Fibroblast of villous mesenchyme (primary cell): ENCODE measurements around the gene CCDC63. TPM values are rescaled to one million over a fixed set of nuclear protein-coding genes. Genes with fewer than 3 reads are reported as not detected.

ENCODE experiments used
- DNase-seq: peaks from one replicate; pipeline ENCODE4 v3.0.0-alpha.2; 2010; ENCODE audit warnings: low read depth
- H3K4me3 ChIP-seq: 2 replicates; pipeline ENCODE4 v1.5.1; 2011; ENCODE audit warnings: low read depth, mild to moderate bottlenecking, low read length
- total RNA-seq: library from RNA; depleted of rRNA; stranded (reverse); fragments of >200 nt; gene quantifications from 2 replicates; pipeline ENCODE4 v1.2.3, GENCODE V29; 2012
- TF ChIP-seq, protein P1 (sequence below): IDR thresholded peaks from 2 replicates; pipeline ENCODE4 v1.5.1; 2012; ENCODE audit warnings: low read depth, mild to moderate bottlenecking, low read length; ENCODE audit not compliant: insufficient read depth

The CCDC63 gene
- not detected in 2 replicates for total RNA-seq

DNA sequence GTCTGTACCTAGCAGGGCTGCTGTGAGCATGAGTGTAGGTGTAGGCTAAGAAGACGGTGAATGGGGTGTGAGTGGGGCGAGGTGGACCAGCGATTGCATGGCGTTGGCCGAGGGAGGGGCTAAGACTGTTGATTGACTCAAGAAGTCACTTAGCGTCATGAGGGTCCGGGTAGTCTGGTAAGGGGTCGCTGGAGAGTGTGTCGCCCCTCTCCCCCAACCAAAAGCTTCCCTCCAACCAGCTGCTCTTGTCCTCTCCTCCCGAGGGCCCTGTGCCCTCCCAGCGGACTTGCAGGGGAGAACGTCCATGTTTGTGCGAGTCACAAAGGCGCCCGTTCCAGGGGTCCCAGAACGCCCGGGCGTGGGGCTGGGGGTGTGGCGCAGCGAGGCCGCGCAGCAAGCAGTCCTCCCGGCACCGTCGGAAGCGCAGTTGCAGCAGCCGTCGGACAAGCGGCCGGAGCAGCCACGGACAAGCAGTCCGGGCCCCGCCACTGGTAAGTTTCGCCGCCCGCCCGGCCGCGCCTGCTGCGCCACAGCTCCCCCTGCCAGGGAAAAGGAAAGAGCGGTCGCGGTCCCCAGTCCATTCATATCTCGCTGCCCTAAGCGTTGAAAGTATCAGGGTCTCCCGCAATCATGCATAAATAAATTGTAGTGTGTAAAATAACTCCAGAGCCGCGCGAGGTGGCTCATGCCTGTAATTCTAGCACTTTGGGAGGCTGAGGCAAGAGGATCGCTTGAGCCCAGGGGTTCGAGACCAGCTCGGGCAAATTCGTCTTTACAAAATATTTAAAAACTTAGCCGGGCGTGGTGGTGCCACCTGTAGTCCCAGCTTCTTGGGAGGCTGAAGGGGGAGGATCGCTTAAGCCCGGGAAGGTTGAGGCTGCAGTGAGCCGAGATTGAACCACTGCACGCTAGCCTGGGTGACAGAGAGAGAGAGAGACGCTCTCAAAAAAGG lies at the start of gene CCDC63:
CCDC63 (plus strand) TSS at position 373 of the 952 bp plus-strand sequence. CDS start 5,968 bp downstream, outside the sequence.
- H3K4me3 ChIP-seq, result peak within 1 kb of the TSS; percentile 42
- TF ChIP-seq, protein P1, sequence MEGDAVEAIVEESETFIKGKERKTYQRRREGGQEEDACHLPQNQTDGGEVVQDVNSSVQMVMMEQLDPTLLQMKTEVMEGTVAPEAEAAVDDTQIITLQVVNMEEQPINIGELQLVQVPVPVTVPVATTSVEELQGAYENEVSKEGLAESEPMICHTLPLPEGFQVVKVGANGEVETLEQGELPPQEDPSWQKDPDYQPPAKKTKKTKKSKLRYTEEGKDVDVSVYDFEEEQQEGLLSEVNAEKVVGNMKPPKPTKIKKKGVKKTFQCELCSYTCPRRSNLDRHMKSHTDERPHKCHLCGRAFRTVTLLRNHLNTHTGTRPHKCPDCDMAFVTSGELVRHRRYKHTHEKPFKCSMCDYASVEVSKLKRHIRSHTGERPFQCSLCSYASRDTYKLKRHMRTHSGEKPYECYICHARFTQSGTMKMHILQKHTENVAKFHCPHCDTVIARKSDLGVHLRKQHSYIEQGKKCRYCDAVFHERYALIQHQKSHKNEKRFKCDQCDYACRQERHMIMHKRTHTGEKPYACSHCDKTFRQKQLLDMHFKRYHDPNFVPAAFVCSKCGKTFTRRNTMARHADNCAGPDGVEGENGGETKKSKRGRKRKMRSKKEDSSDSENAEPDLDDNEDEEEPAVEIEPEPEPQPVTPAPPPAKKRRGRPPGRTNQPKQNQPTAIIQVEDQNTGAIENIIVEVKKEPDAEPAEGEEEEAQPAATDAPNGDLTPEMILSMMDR, result peak; percentile 50
- peak; percentile 42 for DNase-seq

DNA sequence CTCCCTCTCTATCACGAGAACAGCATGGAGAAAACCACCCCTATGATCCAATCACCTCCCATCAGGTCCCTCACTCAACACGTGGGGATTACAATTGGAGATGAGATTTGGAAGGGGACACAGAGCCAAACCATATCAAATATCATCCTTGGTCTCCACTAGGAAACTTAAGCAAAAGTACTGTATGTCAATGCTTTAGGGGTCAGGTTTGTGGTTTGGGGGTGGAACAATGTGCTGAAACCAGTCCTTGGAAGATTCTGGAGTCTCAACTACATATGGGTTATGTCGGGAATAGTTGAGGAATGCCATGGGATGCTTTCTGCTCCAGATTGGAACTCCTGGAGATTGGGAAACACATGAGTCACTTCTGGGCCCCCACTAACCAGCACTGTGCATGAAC lies 48.3 kb upstream of the CCDC63 start:
- peak; percentile 42 for DNase-seq
- TF ChIP-seq, protein P1, result no peak
- H3K4me3 ChIP-seq, result no peak overlapping the region

DNA sequence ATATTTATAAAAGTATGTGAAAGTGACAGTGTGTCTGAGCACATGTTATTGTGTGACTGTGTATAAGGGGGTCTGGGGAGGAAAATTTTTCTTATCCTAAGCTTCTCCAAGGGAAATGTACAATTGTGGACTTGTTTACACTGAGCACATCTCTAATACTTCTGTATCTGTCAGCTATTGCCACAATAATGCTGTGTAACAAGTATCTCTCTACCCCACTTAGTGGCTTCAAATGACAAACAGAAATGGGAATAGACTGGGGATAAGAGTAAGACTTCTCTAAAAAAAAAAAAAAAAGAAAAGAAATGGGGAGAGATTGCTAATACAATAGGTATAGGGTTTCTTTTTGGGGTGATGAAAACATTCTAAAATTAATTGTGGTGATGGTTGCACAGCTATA lies 44.3 kb upstream of the CCDC63 start:
- DNase-seq, result no peak
- H3K4me3 ChIP-seq, result no peak overlapping the region
- TF ChIP-seq, protein P1, result no peak

DNA sequence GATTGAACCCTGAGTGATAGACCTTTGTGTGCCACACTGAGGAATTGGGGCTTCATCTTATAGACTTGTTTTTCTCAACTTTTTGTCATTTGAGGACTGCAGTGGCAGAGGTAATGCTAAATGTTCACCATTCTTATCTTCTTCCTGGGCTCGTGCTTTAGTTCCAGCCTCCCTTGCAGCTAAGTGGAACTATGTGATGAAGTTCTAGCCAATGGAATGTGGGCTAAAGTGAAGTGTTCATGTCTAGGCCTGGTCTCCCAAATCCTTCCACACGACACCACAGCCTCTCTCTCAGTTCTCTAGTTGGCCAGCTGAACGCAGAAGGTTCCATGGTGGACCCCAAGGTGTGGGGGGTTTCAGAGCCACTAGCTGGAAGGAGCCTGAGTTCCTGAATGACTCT lies 42.4 kb upstream of the CCDC63 start:
- TF ChIP-seq, protein P1, result no peak
- H3K4me3 ChIP-seq, result no peak overlapping the region
- DNase-seq, result no peak

DNA sequence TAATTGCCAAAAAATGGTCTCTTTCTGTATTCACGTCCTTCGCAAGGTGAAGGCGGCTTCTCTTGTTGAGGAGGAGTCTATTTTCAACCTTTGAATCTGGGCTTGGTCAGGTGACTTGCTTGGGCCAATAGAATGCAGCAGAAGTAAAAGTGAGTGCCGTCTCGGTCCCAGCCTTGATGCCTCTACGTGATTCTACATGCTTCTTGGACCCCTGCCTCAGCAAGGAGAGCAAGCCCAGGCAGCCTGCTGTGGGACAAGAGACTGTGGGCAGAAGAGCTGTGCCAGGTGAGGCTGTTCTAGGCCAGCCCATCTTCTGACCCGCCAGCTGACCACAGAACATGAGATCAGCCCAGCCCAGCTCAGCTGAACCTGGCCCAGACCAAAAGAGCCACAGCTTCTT lies 39.1 kb upstream of the CCDC63 start:
- TF ChIP-seq, protein P1, result no peak
- no peak for DNase-seq
- H3K4me3 ChIP-seq, result no peak overlapping the region

DNA sequence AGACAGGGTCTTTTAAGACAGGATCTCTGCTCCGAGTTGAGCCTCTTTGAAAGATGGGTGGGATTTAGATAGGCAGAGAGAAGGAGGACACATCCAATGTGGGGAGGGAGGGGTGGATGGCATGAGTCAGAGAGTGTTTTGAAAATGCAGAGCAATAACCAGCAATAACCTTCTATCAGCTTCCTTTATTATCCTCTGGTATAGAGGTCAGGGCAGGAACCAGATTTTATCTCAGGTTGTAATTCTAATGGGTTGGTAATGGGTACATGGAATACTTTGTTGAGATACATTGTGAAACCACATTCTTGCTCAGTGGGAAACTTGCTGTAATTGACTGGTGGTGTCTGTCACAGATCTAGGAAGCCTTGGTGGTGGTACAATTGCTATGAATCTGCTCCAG lies 37.6 kb upstream of the CCDC63 start:
- DNase-seq, result no peak
- TF ChIP-seq, protein P1, result no peak
- H3K4me3 ChIP-seq, result no peak overlapping the region

DNA sequence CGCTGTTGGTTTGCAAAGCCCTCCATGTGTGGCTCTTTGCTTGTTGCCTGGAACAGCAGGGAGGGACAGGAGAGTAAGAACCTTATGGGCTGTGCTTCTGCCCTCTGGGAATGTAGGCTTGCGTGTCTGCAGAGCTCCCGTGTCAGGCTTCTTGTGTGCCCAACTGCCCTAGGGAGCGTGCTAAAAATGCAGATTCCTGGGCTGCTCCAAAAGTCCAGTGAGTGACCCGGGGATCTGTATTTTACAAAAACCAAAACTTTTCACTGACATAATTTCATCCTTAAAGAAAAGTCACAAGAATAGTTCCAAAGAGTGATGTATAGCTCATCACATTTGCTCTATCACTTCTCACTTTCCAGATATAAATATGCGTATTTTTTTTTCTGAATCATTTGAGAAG lies 34.8 kb upstream of the CCDC63 start:
- DNase-seq, result no peak
- TF ChIP-seq, protein P1, result no peak
- H3K4me3 ChIP-seq, result no peak overlapping the region
